Measurements from ENCODE around the gene CD74. TPM values are rescaled to one million over a fixed set of nuclear protein-coding genes. Genes with fewer than 3 reads are reported as not detected.
A peak's percentile ranks its signal among the peaks of the same experiment; 100 is the strongest.

The CD74 gene
- total RNA-seq, 1 experiment from 2014 or later = 12.7 TPM

DNA sequence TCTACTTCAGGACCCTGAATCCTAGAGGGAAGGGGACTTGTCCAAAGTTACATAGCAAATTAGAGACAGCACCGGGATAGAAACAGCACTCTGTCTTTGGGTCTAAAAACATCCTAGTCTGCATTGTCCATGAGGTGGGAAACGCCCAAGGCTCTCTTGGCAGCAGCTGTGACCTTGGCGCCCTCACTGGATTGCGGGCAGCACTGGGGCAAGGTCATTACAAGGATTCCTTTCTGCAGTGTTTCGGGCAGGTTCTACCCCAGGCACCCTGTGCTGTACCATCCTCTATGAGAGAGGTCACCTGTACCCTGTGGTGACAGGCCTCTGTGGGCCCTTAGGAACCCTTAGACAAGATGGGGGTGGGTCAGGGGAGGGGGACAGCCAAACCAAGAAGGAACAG lies 8.6 kb downstream of the CD74 start:
- in situ Hi-C loops (cut with HindIII; ENCODE audit: low pct_unique_long_range_greater_than_20kb, low sequenced_read_pairs) = no loop called here
- no peaks in the 10 kb centered on the region for H3K4me1 ChIP-seq (ENCODE audit: control insufficient read depth, insufficient read depth, low read length)
- ATAC-seq (no peak), DNase-seq (ENCODE audit: low read depth, low spot score) (no peak)
- POLR2A ChIA-PET = no interaction called here
- CTCF ChIA-PET = no interaction called here
- H3K27me3 ChIP-seq (ENCODE audit: control insufficient read depth, insufficient read depth, low read length) = no peaks in the 10 kb centered on the region
- no peak overlapping the region for H3K4me3 ChIP-seq (ENCODE audit: low read depth in 2 of 2, low read length in 2 of 2)
- BruUV-seq (replicated peaks) = no TSS peak
- H3K36me3 ChIP-seq (ENCODE audit: control insufficient read depth, insufficient read depth, low read length) = no peaks in the 10 kb centered on the region
- intact Hi-C loops (cut with micrococcal nuclease; ENCODE audit: unreplicated experiment) = no loop called here
- no peaks in the 10 kb centered on the region for H3K9me3 ChIP-seq (ENCODE audit: control insufficient read depth, insufficient read depth, low read depth, low read length)
- TF ChIP-seq POLR2AphosphoS5 (IDR thresholded peaks at IDR 0.05; ENCODE audit: low read depth, low read length) = no peak
- TF ChIP-seq, protein P1, sequence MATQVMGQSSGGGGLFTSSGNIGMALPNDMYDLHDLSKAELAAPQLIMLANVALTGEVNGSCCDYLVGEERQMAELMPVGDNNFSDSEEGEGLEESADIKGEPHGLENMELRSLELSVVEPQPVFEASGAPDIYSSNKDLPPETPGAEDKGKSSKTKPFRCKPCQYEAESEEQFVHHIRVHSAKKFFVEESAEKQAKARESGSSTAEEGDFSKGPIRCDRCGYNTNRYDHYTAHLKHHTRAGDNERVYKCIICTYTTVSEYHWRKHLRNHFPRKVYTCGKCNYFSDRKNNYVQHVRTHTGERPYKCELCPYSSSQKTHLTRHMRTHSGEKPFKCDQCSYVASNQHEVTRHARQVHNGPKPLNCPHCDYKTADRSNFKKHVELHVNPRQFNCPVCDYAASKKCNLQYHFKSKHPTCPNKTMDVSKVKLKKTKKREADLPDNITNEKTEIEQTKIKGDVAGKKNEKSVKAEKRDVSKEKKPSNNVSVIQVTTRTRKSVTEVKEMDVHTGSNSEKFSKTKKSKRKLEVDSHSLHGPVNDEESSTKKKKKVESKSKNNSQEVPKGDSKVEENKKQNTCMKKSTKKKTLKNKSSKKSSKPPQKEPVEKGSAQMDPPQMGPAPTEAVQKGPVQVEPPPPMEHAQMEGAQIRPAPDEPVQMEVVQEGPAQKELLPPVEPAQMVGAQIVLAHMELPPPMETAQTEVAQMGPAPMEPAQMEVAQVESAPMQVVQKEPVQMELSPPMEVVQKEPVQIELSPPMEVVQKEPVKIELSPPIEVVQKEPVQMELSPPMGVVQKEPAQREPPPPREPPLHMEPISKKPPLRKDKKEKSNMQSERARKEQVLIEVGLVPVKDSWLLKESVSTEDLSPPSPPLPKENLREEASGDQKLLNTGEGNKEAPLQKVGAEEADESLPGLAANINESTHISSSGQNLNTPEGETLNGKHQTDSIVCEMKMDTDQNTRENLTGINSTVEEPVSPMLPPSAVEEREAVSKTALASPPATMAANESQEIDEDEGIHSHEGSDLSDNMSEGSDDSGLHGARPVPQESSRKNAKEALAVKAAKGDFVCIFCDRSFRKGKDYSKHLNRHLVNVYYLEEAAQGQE (IDR thresholded peaks at IDR 0.05; ENCODE audit: insufficient read depth in 1 of 2, low read depth in 2 of 2, low read length in 1 of 2) = no peak
- TF ChIP-seq SIN3A (IDR thresholded peaks at IDR 0.05; ENCODE audit: borderline replicate concordance, insufficient read depth, low read depth, low read length) = no peak
- TF ChIP-seq, protein P2, sequence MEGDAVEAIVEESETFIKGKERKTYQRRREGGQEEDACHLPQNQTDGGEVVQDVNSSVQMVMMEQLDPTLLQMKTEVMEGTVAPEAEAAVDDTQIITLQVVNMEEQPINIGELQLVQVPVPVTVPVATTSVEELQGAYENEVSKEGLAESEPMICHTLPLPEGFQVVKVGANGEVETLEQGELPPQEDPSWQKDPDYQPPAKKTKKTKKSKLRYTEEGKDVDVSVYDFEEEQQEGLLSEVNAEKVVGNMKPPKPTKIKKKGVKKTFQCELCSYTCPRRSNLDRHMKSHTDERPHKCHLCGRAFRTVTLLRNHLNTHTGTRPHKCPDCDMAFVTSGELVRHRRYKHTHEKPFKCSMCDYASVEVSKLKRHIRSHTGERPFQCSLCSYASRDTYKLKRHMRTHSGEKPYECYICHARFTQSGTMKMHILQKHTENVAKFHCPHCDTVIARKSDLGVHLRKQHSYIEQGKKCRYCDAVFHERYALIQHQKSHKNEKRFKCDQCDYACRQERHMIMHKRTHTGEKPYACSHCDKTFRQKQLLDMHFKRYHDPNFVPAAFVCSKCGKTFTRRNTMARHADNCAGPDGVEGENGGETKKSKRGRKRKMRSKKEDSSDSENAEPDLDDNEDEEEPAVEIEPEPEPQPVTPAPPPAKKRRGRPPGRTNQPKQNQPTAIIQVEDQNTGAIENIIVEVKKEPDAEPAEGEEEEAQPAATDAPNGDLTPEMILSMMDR (IDR thresholded peaks at IDR 0.05) = no peak
- no peak for TF ChIP-seq TCF7L2 (IDR thresholded peaks at IDR 0.05; ENCODE audit: low read depth, low read length)
- no peak overlapping the region for H3K27ac ChIP-seq (ENCODE audit: low read length)

DNA sequence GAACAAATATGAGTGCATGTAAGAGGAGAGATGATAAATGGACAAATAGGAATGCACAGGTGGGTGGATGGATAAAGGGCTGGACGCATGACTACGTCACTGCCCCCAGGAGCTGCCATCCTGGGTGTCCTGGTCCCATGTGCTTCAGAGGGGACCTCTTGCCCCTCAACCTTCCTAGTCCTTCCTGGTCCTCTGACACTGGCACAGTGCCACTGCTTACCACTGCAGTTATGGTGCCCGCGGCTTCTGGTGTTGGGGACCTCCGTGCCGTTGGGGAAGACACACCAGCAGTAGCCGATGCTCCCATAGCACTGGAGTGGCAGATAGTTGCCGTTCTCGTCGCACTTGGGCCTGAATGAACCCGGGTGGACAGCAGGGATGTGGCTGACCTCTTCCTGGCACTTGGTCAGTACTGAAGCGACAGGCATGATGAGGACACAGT lies 9.8 kb downstream of the CD74 start:
- no peaks in the 10 kb centered on the region for H3K4me1 ChIP-seq (ENCODE audit: control insufficient read depth, insufficient read depth, low read length)
- no peaks in the 10 kb centered on the region for H3K36me3 ChIP-seq (ENCODE audit: control insufficient read depth, insufficient read depth, low read length)
- ATAC-seq (no peak), DNase-seq (ENCODE audit: low read depth, low spot score) (no peak)
- in situ Hi-C loops (cut with HindIII; ENCODE audit: low pct_unique_long_range_greater_than_20kb, low sequenced_read_pairs) = no loop called here
- TSS peak; percentile 54 for BruUV-seq (replicated peaks)
- H3K27ac ChIP-seq (ENCODE audit: low read length) = no peak overlapping the region
- no peak overlapping the region for H3K4me3 ChIP-seq (ENCODE audit: low read depth in 2 of 2, low read length in 2 of 2)
- ChIA-PET POLR2A (no interaction called here), CTCF (no interaction called here)
- intact Hi-C loops (cut with micrococcal nuclease; ENCODE audit: unreplicated experiment) = no loop called here
- no peaks in the 10 kb centered on the region for H3K27me3 ChIP-seq (ENCODE audit: control insufficient read depth, insufficient read depth, low read length)
- TF ChIP-seq POLR2AphosphoS5 (IDR thresholded peaks at IDR 0.05; ENCODE audit: low read depth, low read length) (no peak), SIN3A (IDR thresholded peaks at IDR 0.05; ENCODE audit: borderline replicate concordance, insufficient read depth, low read depth, low read length) (no peak), TCF7L2 (IDR thresholded peaks at IDR 0.05; ENCODE audit: low read depth, low read length) (no peak)
- TF ChIP-seq, protein P2 (IDR thresholded peaks at IDR 0.05) = no peak
- TF ChIP-seq, protein P1 (IDR thresholded peaks at IDR 0.05; ENCODE audit: insufficient read depth in 1 of 2, low read depth in 2 of 2, low read length in 1 of 2) = no peak
- H3K9me3 ChIP-seq (ENCODE audit: control insufficient read depth, insufficient read depth, low read depth, low read length) = no peaks in the 10 kb centered on the region
